Sigmoid colon (tissue), 4 donors: ENCODE data around the gene KASH5.

Experiments used
- CTCF ChIP-seq, 4 experiments: fragments of 450-650 bp in 3 of 4; fragments of 200-600 bp in 1 of 4; IDR thresholded peaks; one replicate each; pipeline ENCODE4 v1.5.1; 2016 to 2019; ENCODE audit warnings: antibody characterized with exemption in 4 of 4, mild to moderate bottlenecking in 3 of 4, moderate library complexity in 2 of 4
- EP300 ChIP-seq, 4 donors: sonication (generic); formaldehyde crosslinking; IDR thresholded peaks; one replicate each; pipeline ENCODE4 v1.6.1; 2017; ENCODE audit warnings: antibody characterized with exemption in 4 of 4
- POLR2A ChIP-seq, 2 donors: fragments of 450-650 bp; IDR thresholded peaks; one replicate each; pipeline ENCODE4 v1.6.1; 2016; ENCODE audit warnings: antibody characterized with exemption in 2 of 2, mild to moderate bottlenecking in 2 of 2, moderate library complexity in 2 of 2
- POLR2AphosphoS5 ChIP-seq, 4 donors: sonication (generic); formaldehyde crosslinking; IDR thresholded peaks; one replicate each; pipeline ENCODE4 v1.6.1; 2017; ENCODE audit warnings: antibody characterized with exemption in 4 of 4

DNA sequence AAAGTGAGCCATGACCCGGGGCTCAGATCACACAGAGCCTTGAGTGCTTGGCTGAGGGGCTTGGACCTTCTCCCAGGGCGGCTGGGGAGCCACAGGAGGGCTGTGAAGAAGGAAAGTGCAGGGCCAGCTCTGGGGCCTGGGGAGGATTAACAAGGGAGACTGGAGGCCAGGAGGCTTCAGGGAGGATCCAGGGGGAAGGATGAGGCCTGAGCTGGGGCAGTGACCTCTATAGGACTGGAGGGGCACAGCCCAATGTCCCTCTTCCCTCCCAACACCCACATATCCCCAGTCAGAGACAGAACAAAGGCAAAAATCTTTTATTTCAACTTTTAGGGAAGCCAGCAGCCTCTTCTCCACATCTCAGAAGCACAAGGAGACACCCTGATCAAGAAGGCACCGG lies 57.9 kb downstream of the KASH5 start:
- TF ChIP-seq CTCF (IDR thresholded peaks at IDR 0.05) (no peak), POLR2AphosphoS5 (IDR thresholded peaks at IDR 0.05) (no peak), POLR2A (IDR thresholded peaks at IDR 0.05) (no peak), EP300 (IDR thresholded peaks at IDR 0.05) (no peak)
